ENCODE data around the gene MYRF. TPM values are rescaled to one million over a fixed set of nuclear protein-coding genes. Genes with fewer than 3 reads are reported as not detected.

Gene MYRF
- total and polyA plus RNA-seq, 8 donors = 6.4 to 527 (median 59.7) TPM

- Histone ChIP-seq H3K27me3 (no peaks in the 10 kb centered on the region), H3K4me3 (no peak overlapping the region), H3K4me1 (peaks cover 6 to 14% (median 6%) of the 10 kb centered on the region in 4 donors), H3K27ac (no peak overlapping the region), H3K36me3 (peaks cover 60 to 100% (median 99%) of the 10 kb centered on the region in 4 donors), H3K9me3 (no peaks in the 10 kb centered on the region)
- DNase-seq = no peak
- no peak for TF ChIP-seq POLR2AphosphoS5 (IDR thresholded peaks at IDR 0.05)
- TF ChIP-seq, protein P1, sequence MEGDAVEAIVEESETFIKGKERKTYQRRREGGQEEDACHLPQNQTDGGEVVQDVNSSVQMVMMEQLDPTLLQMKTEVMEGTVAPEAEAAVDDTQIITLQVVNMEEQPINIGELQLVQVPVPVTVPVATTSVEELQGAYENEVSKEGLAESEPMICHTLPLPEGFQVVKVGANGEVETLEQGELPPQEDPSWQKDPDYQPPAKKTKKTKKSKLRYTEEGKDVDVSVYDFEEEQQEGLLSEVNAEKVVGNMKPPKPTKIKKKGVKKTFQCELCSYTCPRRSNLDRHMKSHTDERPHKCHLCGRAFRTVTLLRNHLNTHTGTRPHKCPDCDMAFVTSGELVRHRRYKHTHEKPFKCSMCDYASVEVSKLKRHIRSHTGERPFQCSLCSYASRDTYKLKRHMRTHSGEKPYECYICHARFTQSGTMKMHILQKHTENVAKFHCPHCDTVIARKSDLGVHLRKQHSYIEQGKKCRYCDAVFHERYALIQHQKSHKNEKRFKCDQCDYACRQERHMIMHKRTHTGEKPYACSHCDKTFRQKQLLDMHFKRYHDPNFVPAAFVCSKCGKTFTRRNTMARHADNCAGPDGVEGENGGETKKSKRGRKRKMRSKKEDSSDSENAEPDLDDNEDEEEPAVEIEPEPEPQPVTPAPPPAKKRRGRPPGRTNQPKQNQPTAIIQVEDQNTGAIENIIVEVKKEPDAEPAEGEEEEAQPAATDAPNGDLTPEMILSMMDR (IDR thresholded peaks at IDR 0.05) = no peak
- TF ChIP-seq EP300 (IDR thresholded peaks at IDR 0.05) = no peak
- TF ChIP-seq POLR2A (IDR thresholded peaks at IDR 0.05) = no peak
- WGBS, 5 donors = 81 to 93% (median 88%) methylated on average over 3 of the region's 3 CpGs
- intact Hi-C loops (cut with DNase I; ENCODE audit: low total_unique reads) = no loop called here
Measured at GRCh38 chr11:61782299-61782698, 29.9 kb downstream of the MYRF start.

GRCh38 chr11:61782841-61783240 lies 30.4 kb downstream of the MYRF start:
- Histone ChIP-seq H3K27ac (no peak overlapping the region), H3K9me3 (no peaks in the 10 kb centered on the region), H3K27me3 (no peaks in the 10 kb centered on the region), H3K4me3 (no peak overlapping the region), H3K36me3 (peaks cover 60 to 100% (median 100%) of the 10 kb centered on the region in 4 donors), H3K4me1 (peaks cover under 1 to 10% (median 2%) of the 10 kb centered on the region in 4 donors)
- WGBS, 5 donors = 76 to 88% (median 83%) methylated on average over 3 to 11 of the region's 11 CpGs
- no peak for DNase-seq
- intact Hi-C loops (cut with DNase I; ENCODE audit: low total_unique reads) = no loop called here
- TF ChIP-seq, protein P1 (IDR thresholded peaks at IDR 0.05) = no peak
- TF ChIP-seq POLR2A (IDR thresholded peaks at IDR 0.05) = no peak
- TF ChIP-seq EP300 (IDR thresholded peaks at IDR 0.05) = no peak

DNA sequence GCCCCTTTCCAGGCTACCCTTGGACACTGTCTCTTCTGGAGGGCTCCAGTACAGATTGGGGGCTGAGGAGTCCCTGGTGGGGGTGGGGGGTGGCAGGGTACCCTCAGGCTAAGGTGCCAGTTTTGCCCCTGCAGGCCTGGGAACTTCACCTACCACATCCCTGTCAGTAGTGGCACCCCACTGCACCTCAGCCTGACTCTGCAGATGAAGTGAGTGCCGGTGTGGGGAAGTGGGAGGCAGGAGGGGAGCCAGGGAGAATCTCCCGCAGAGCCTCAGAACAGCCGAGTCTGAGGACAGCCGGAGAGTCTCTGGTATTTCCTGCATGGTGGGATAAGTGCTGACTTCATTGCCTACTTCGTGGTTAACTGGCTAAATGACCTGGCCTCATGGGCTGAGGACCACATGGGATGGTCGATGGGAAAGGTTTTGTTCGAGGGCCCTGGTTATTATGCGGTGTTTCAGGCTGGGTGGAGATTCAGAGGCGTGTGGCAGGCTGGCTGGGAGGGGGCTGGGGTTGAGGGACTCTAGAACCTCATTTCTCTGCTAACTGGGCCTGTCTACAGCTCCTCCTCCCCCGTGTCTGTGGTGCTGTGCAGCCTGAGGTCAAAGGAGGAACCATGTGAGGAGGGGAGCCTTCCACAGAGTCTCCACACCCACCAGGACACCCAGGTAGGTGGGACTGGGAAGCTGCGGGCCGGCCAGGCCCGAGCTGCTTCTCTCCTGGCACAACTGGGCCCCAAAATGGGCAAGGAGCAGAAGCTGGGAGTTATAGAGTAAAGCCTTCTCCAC lies 31.5 kb downstream of the MYRF start:
- no peak overlapping the region for H3K27ac ChIP-seq
- H3K4me1 ChIP-seq = peaks cover 0 to 18% (median 6%) of the 10 kb centered on the region in 4 donors
- intact Hi-C loops (cut with DNase I; ENCODE audit: low total_unique reads) = no loop called here
- DNase-seq = no peak
- TF ChIP-seq POLR2AphosphoS5 (IDR thresholded peaks at IDR 0.05) = no peak
- TF ChIP-seq, protein P1 (IDR thresholded peaks at IDR 0.05) = no peak
- no peak for TF ChIP-seq POLR2A (IDR thresholded peaks at IDR 0.05)
- TF ChIP-seq EP300 (IDR thresholded peaks at IDR 0.05) = no peak
- no peaks in the 10 kb centered on the region for H3K27me3 ChIP-seq
- 58 to 67% (median 64%) methylated on average over 6 to 13 of the region's 13 CpGs for WGBS, 5 donors
- peaks cover 55 to 100% (median 100%) of the 10 kb centered on the region in 4 donors for H3K36me3 ChIP-seq
- no peaks in the 10 kb centered on the region for H3K9me3 ChIP-seq
- no peak overlapping the region for H3K4me3 ChIP-seq

GRCh38 chr11:61784506-61784805 lies 32.0 kb downstream of the MYRF start:
- TF ChIP-seq EP300 (IDR thresholded peaks at IDR 0.05) (no peak), POLR2A (IDR thresholded peaks at IDR 0.05) (no peak), POLR2AphosphoS5 (IDR thresholded peaks at IDR 0.05) (no peak)
- TF ChIP-seq, protein P1 (IDR thresholded peaks at IDR 0.05) = no peak
- no peak overlapping the region for H3K27ac ChIP-seq
- peaks cover 58 to 100% (median 100%) of the 10 kb centered on the region in 4 donors for H3K36me3 ChIP-seq
- H3K9me3 ChIP-seq = no peaks in the 10 kb centered on the region
- peaks cover 0 to 23% (median 9%) of the 10 kb centered on the region in 4 donors for H3K4me1 ChIP-seq
- DNase-seq = no peak
- H3K4me3 ChIP-seq = no peak overlapping the region
- intact Hi-C loops (cut with DNase I; ENCODE audit: low total_unique reads) = no loop called here
- no peaks in the 10 kb centered on the region for H3K27me3 ChIP-seq
- 56 to 68% (median 61%) methylated on average over 7 of the region's 7 CpGs for WGBS, 5 donors

Data from stomach (tissue), 9 donors.